ENCODE results near the gene NFATC3.

The NFATC3 gene

DNA sequence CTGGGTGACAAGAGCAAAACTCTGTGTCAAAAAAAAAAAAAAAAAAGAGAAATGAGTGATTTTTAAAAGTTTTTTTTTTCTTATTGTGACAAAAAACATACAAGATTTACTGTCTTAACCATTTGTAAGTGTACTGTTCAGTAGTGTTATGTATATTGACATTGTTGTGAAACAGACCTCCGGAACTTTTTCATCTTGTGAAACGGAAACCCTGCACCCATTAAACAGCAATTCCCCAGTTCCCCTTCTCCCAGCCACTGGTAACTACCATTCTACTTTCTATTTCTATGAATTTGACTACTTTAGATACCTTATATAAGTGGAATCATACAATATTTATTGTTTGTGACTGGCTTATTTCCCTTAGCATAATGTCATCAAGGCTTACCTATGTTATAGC, 43.4 kb upstream of the NFATC3 start:
- Histone ChIP-seq H3K79me2 (ENCODE audit: insufficient read depth, low read length) (no peaks in the 10 kb centered on the region), H3K4me3 (ENCODE audit: low read depth, low read length, poor library complexity, severe bottlenecking) (no peak overlapping the region), H3K9me2 (ENCODE audit: low read depth, low read length) (no peaks in the 10 kb centered on the region), H3K27ac (ENCODE audit: low read depth, low read length, poor library complexity, severe bottlenecking) (no peak overlapping the region), H4K20me1 (ENCODE audit: insufficient read depth, low read length) (no peaks in the 10 kb centered on the region), H3K9ac (ENCODE audit: low read length) (no peak overlapping the region), H3K36me3 (ENCODE audit: insufficient read depth, low read length) (peaks cover 40% of the 10 kb centered on the region), H3F3A (ENCODE audit: insufficient read depth, low read length) (no peaks in the 10 kb centered on the region), H3K4me1 (ENCODE audit: insufficient read depth, low read length, severe bottlenecking) (peaks cover 24% of the 10 kb centered on the region), H3K4me2 (ENCODE audit: low read length) (no peak overlapping the region), H2AFZ (ENCODE audit: low read length) (no peak overlapping the region), H3K9me3 (ENCODE audit: low read length) (no peaks in the 10 kb centered on the region), H3K27me3 (ENCODE audit: insufficient read depth, low read length) (no peaks in the 10 kb centered on the region)
- TF ChIP-seq EZH2 (IDR thresholded peaks at IDR 0.05; ENCODE audit: borderline replicate concordance, low read length): no peak
- TF ChIP-seq, protein P1, sequence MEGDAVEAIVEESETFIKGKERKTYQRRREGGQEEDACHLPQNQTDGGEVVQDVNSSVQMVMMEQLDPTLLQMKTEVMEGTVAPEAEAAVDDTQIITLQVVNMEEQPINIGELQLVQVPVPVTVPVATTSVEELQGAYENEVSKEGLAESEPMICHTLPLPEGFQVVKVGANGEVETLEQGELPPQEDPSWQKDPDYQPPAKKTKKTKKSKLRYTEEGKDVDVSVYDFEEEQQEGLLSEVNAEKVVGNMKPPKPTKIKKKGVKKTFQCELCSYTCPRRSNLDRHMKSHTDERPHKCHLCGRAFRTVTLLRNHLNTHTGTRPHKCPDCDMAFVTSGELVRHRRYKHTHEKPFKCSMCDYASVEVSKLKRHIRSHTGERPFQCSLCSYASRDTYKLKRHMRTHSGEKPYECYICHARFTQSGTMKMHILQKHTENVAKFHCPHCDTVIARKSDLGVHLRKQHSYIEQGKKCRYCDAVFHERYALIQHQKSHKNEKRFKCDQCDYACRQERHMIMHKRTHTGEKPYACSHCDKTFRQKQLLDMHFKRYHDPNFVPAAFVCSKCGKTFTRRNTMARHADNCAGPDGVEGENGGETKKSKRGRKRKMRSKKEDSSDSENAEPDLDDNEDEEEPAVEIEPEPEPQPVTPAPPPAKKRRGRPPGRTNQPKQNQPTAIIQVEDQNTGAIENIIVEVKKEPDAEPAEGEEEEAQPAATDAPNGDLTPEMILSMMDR (IDR thresholded peaks at IDR 0.05; ENCODE audit: low read length): no peak

DNA sequence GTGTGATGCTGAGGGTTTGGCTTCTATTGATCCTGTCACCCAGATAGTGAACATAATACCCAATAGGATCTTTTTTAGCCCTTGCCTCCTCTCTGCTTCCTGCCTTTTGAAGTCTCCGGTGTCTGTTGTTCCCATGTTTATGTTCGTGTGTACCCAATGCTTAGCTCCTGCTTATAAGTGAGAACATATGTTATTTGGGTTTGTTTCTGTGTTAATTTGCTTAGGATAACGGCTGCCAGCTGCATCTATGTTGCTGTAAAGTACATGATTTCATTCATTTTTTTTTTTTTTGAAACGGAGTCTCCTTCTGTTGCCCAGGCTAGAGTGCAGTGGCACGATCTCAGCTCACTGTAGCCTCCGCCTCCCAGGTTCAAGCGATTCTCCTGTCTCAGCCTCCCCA, 39.1 kb upstream of the NFATC3 start:
- Histone ChIP-seq H3K9me3 (ENCODE audit: low read length) (no peaks in the 10 kb centered on the region), H3K27me3 (ENCODE audit: insufficient read depth, low read length) (no peaks in the 10 kb centered on the region), H3K79me2 (ENCODE audit: insufficient read depth, low read length) (no peaks in the 10 kb centered on the region), H3K27ac (ENCODE audit: low read depth, low read length, poor library complexity, severe bottlenecking) (no peak overlapping the region), H3K9me2 (ENCODE audit: low read depth, low read length) (no peaks in the 10 kb centered on the region), H2AFZ (ENCODE audit: low read length) (no peak overlapping the region), H3K36me3 (ENCODE audit: insufficient read depth, low read length) (peaks cover 63% of the 10 kb centered on the region), H4K20me1 (ENCODE audit: insufficient read depth, low read length) (no peaks in the 10 kb centered on the region), H3K4me3 (ENCODE audit: low read depth, low read length, poor library complexity, severe bottlenecking) (no peak overlapping the region), H3K4me2 (ENCODE audit: low read length) (no peak overlapping the region), H3F3A (ENCODE audit: insufficient read depth, low read length) (no peaks in the 10 kb centered on the region), H3K9ac (ENCODE audit: low read length) (no peak overlapping the region), H3K4me1 (ENCODE audit: insufficient read depth, low read length, severe bottlenecking) (no peaks in the 10 kb centered on the region)
- TF ChIP-seq, protein P1 (IDR thresholded peaks at IDR 0.05; ENCODE audit: low read length): no peak
- TF ChIP-seq EZH2 (IDR thresholded peaks at IDR 0.05; ENCODE audit: borderline replicate concordance, low read length): no peak

DNA sequence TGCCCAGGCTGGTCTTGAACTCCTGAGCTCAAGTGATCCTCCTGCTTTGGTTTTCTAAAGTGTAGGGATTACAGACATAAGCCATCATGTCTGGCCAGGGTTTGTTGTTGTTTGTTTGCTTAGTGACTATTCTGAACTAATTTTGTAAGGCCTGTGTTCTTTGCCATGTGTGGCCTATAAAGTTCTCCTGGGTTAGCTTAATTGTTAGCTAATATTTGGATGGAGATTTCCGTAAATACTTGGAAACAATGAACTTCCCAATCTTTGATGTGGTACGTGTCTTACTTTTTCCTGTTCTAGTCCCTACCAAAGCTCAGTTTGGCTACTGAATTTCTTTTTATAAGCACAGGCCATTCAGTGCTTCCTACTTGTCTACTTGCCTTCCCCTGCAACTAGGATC, 37.2 kb upstream of the NFATC3 start:
- no peaks in the 10 kb centered on the region for H3K79me2 ChIP-seq (ENCODE audit: insufficient read depth, low read length)
- H3K36me3 ChIP-seq (ENCODE audit: insufficient read depth, low read length): peaks cover 63% of the 10 kb centered on the region
- no peaks in the 10 kb centered on the region for H3K4me1 ChIP-seq (ENCODE audit: insufficient read depth, low read length, severe bottlenecking)
- no peak overlapping the region for H2AFZ ChIP-seq (ENCODE audit: low read length)
- no peak overlapping the region for H3K9ac ChIP-seq (ENCODE audit: low read length)
- TF ChIP-seq, protein P1 (IDR thresholded peaks at IDR 0.05; ENCODE audit: low read length): no peak
- no peak for TF ChIP-seq EZH2 (IDR thresholded peaks at IDR 0.05; ENCODE audit: borderline replicate concordance, low read length)
- H3K27ac ChIP-seq (ENCODE audit: low read depth, low read length, poor library complexity, severe bottlenecking): no peak overlapping the region
- H3K4me3 ChIP-seq (ENCODE audit: low read depth, low read length, poor library complexity, severe bottlenecking): no peak overlapping the region
- H4K20me1 ChIP-seq (ENCODE audit: insufficient read depth, low read length): no peaks in the 10 kb centered on the region
- no peaks in the 10 kb centered on the region for H3F3A ChIP-seq (ENCODE audit: insufficient read depth, low read length)
- H3K27me3 ChIP-seq (ENCODE audit: insufficient read depth, low read length): no peaks in the 10 kb centered on the region
- H3K9me2 ChIP-seq (ENCODE audit: low read depth, low read length): no peaks in the 10 kb centered on the region
- no peak overlapping the region for H3K4me2 ChIP-seq (ENCODE audit: low read length)
- no peaks in the 10 kb centered on the region for H3K9me3 ChIP-seq (ENCODE audit: low read length)
